ENCODE results near the gene CADM1.

CADM1 gene

DNA sequence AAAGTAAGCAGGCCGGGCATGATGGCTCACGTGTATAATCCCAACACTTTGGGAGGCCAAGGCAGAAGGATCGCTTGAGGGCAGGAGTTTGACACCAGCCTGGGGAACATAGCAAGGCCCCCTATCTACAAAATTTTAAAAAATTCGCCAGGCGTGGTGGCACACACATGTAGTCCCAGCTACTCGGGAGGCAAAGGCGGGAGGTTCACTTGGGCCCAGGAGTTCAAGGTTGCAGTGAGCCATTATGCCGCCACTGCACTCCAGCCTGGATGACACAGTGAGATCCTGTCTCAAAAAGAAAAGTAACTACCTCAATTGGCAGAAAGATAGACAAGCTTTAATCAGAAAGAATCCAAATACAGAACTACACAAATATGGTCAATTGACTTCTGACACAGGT is 31.0 kb downstream of the CADM1 start:
- Mint-ChIP-seq H3K27ac (no peak overlapping the region), H3K4me3 (no peak overlapping the region), H3K4me1 (no peaks in the 10 kb centered on the region), H3K27me3 (peaks cover 8% of the 10 kb centered on the region), H3K9me3 (peaks cover 3 to 9% of the 10 kb centered on the region in 2 donors)
- no peak for DNase-seq
- no peak for ATAC-seq

DNA sequence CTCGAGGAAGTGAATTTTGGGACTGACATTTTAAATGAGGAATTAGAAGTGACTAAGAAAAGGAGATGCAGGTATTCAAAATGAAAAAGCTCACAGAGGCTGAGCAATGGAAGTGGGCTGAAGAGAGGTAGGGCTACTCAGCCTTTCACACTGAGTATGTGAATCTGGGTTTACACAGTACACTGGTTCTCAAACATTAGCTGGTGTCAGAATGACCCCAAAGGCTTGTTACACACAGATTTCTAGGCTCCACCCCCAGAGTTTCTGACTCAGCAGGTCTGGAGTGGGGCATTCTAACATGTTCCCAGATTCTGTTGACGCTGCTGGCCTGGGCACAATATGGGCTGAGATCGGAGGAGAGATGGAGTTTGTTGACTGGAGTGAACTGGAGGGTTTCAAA is 32.8 kb downstream of the CADM1 start:
- Mint-ChIP-seq H3K9me3 (peaks cover 3 to 9% of the 10 kb centered on the region in 2 donors), H3K4me1 (no peaks in the 10 kb centered on the region), H3K27ac (no peak overlapping the region), H3K27me3 (peaks cover 8% of the 10 kb centered on the region), H3K4me3 (no peak overlapping the region)
- ATAC-seq: no peak
- DNase-seq: no peak

DNA sequence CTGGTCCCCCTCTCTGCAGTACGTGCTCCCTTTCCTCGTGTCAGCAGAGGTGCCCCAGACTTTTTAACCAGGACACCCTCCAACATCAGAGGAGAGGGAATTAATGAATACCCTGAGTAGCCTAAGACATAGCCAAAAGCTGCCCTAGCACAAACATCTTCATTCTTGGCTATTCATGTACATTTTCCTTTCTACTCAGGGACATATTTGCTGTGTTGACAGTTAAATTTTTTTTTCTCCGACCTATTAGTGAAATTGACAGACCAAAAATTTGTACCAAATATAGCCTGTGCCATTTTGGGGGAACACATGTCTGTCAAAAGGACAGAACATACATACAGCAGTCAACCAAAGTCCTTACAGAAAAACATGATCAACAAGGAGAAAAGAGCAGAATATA is 33.3 kb downstream of the CADM1 start:
- no peaks in the 10 kb centered on the region for H3K4me1 Mint-ChIP-seq
- ATAC-seq: no peak
- no peak for DNase-seq
- H3K9me3 Mint-ChIP-seq: peaks cover 3 to 9% of the 10 kb centered on the region in 2 donors
- H3K4me3 Mint-ChIP-seq: no peak overlapping the region
- peaks cover 8% of the 10 kb centered on the region for H3K27me3 Mint-ChIP-seq
- no peak overlapping the region for H3K27ac Mint-ChIP-seq

DNA sequence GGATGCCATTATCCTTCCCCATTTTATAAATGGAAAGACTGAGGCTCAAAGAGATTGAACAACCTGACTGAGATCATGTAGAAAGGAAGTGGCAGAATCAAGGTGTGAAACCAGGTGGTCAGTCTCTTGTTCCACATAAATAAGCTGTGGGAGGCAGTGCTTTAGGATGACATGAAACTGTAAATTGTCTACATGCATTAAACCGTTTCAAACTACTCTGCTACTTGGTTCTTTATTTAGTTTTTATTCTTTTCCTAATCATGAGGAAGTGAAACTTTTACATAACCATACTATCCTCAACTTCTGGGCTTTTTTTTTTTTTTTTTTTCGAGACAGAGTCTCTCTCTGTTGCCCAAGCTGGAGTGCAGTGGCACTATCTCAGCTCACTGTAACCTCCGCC is 34.9 kb downstream of the CADM1 start:
- H3K9me3 Mint-ChIP-seq: peaks cover 3 to 9% of the 10 kb centered on the region in 2 donors
- no peak overlapping the region for H3K4me3 Mint-ChIP-seq
- H3K27me3 Mint-ChIP-seq: peaks cover 8% of the 10 kb centered on the region
- no peak overlapping the region for H3K27ac Mint-ChIP-seq
- DNase-seq: no peak
- ATAC-seq: no peak
- H3K4me1 Mint-ChIP-seq: no peaks in the 10 kb centered on the region

DNA sequence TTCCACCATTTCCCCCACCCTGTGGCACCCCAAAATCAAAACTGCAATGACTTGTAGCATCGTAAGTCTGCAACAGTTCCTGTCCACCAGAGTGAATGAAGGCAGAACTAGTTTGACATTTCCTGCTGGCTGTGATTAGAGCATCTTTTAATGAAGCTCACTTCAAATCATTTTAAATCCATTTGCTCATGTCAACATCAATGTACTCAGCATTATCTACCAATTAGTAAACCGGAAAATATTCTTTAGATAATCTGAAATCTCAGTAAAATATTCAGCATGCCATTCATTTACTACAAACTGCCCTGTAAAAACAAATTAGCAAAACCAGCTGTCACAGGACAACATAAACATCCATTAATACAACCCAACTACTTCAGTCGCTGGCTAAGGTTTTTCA is 38.1 kb downstream of the CADM1 start:
- ATAC-seq: no peak
- H3K27ac Mint-ChIP-seq: no peak overlapping the region
- H3K9me3 Mint-ChIP-seq: no peaks in the 10 kb centered on the region
- no peak for DNase-seq
- H3K27me3 Mint-ChIP-seq: no peaks in the 10 kb centered on the region
- H3K4me3 Mint-ChIP-seq: no peak overlapping the region
- no peaks in the 10 kb centered on the region for H3K4me1 Mint-ChIP-seq

DNA sequence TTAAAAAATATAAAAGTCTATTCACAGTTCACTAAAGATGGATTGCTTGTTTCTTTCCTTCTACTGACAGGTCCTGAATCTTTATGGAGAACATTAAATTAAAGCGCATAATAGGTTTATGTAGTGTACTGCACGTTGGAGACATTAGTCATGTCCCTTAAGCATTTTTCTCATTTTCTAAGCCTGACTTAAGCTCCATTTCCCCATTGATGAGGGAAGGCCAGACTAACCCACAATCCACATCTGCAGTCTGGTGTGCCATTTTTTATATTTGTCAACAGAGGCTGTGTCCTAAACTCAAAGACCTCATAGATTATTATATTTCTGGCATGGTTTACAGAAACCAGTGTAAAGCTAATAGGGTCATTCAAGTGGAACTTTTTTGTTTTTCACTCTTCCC is 39.9 kb downstream of the CADM1 start:
- ATAC-seq: no peak
- no peak overlapping the region for H3K27ac Mint-ChIP-seq
- DNase-seq: no peak
- H3K9me3 Mint-ChIP-seq: no peaks in the 10 kb centered on the region
- H3K27me3 Mint-ChIP-seq: no peaks in the 10 kb centered on the region
- H3K4me1 Mint-ChIP-seq: no peaks in the 10 kb centered on the region
- H3K4me3 Mint-ChIP-seq: no peak overlapping the region

DNA sequence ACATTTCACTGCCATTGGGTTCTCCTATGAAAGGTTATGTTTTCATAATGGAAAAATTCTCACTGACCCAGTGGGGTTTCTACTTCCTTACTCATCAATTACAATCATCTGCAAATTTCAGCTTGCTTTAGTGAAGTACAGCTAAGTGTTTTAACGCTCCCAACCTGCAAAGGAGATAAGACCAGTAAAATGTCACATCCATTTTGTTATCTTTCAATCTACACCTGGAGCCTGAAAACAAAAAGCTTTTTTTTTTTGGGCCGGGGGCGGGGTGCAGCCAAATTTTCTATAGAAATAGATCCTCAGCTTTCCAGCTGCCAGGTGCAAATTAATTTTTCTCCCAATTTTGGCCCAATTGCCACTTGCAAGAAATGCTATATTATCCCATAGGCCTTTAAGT is 40.6 kb downstream of the CADM1 start:
- ATAC-seq (no peak), DNase-seq (no peak)
- Mint-ChIP-seq H3K4me1 (no peaks in the 10 kb centered on the region), H3K27ac (no peak overlapping the region), H3K4me3 (no peak overlapping the region), H3K9me3 (no peaks in the 10 kb centered on the region), H3K27me3 (no peaks in the 10 kb centered on the region)

DNA sequence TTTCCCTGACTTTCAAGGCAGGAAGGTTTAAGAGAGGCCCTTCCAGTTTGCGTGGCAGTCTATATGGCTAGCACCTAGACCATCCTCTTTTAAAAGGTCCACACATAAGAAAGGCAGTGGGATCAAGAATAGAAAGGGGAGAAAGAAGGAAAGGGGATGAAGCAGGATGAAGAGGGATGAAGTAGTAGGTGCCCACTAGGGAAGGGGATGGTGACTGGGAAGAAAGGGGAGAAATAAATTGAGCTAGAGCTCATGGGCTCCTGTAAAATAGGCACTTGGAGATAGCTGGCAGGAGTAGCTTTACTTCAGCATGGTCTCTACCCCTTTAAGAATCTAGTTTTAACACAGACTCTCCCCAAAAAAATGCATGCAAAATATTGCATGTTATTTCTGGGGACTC is 41.5 kb downstream of the CADM1 start:
- DNase-seq (no peak), ATAC-seq (no peak)
- Mint-ChIP-seq H3K4me1 (no peaks in the 10 kb centered on the region), H3K9me3 (no peaks in the 10 kb centered on the region), H3K4me3 (no peak overlapping the region), H3K27me3 (no peaks in the 10 kb centered on the region), H3K27ac (no peak overlapping the region)

DNA sequence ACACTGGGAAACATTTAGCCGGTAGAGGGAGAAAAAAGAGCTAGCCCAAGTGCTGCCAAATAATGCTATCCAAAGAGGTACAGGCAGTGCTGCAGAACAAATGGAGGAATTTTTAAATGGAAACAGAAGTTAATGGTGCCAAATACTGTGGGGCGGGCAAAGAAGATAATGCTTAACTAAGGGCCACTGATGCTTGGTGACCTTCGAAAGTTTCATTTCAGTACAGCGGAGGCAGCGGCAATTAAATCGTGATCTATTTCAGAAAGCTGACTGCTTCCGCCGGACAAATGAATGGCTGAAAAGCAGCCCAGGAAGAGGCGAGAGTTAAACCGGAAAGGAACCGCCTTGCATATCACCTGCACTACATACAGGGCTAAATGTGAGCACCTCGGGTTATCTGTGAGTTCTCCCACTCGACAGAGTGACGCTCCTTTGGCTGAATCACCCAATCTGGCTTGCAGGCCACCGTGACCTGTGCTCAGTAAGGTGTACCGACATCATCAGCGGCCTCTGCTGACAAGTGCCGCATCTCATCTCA is 42.1 kb downstream of the CADM1 start:
- no peak for DNase-seq
- no peaks in the 10 kb centered on the region for H3K27me3 Mint-ChIP-seq
- no peak for ATAC-seq

DNA sequence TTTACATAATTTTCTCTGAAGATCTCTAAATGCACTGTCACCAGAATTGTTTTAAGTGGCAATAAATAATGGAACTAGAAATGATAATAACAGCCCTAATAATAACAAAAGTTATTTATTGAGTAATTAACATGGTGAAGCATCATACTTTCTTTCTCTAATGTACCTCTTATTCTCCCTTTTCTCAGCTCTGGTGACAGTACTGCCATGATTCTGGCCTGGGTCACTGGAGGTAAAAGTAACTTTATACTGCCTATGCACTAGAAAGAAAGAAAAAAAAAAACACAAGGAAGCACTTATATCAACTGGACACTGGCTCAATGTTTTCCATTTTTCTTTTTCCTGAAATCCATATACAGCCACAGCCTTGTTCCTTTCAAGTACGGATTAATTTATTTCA is 43.7 kb downstream of the CADM1 start:
- H3K4me3 Mint-ChIP-seq: no peak overlapping the region
- no peaks in the 10 kb centered on the region for H3K4me1 Mint-ChIP-seq
- ATAC-seq (no peak), DNase-seq (no peak)
- no peaks in the 10 kb centered on the region for H3K9me3 Mint-ChIP-seq
- H3K27me3 Mint-ChIP-seq: no peaks in the 10 kb centered on the region
- H3K27ac Mint-ChIP-seq: no peak overlapping the region

More for the DNA sequence above, 42.1 kb downstream of the CADM1 start:
- Mint-ChIP-seq H3K27ac (no peak overlapping the region), H3K4me3 (no peak overlapping the region), H3K9me3 (no peaks in the 10 kb centered on the region), H3K4me1 (no peaks in the 10 kb centered on the region)

DNA sequence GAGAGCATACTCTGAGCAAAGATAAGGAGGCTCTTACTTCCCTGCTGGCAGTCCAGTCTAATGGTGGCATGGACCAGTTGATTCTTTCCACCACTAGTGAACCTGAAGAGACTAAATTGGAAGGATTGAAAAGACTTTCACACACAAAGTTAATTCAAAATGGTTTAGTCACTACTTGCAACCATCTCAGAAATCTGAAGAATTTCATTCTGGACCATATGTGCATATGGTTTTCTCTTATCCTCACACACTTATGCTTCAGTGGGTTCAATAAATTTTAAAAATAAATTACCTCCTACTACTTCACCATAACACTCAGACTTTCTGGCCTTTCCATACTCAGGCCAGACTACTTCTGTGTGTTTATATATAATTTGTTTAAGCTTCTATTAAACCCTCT is 44.7 kb downstream of the CADM1 start:
- no peaks in the 10 kb centered on the region for H3K9me3 Mint-ChIP-seq
- H3K27me3 Mint-ChIP-seq: no peaks in the 10 kb centered on the region
- DNase-seq (no peak), ATAC-seq (no peak)
- no peaks in the 10 kb centered on the region for H3K4me1 Mint-ChIP-seq
- no peak overlapping the region for H3K27ac Mint-ChIP-seq
- H3K4me3 Mint-ChIP-seq: no peak overlapping the region

DNA sequence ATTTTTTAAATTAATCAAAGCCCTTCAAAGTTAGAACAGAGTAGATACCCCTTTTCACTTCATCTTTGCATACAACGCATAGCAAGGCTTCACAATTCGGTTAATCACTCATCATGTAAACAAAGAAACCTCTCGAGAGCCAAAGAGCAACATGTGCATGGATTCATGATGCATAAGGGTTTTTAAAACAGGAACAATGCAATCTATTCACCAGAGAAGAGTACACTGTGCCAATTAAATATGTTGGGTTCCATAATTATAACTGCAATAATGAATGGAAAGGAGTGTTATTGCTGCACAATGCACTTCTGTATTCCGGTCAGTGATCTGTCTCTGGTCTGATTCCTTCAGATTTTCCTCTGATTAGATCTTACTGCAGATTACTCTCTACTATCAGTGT is 45.3 kb downstream of the CADM1 start:
- no peaks in the 10 kb centered on the region for H3K27me3 Mint-ChIP-seq
- no peaks in the 10 kb centered on the region for H3K9me3 Mint-ChIP-seq
- peak overlapping the region in 1 of 2 donors; percentile 34 for H3K27ac Mint-ChIP-seq
- H3K4me1 Mint-ChIP-seq: no peaks in the 10 kb centered on the region
- DNase-seq (no peak), ATAC-seq (no peak)
- no peak overlapping the region for H3K4me3 Mint-ChIP-seq

DNA sequence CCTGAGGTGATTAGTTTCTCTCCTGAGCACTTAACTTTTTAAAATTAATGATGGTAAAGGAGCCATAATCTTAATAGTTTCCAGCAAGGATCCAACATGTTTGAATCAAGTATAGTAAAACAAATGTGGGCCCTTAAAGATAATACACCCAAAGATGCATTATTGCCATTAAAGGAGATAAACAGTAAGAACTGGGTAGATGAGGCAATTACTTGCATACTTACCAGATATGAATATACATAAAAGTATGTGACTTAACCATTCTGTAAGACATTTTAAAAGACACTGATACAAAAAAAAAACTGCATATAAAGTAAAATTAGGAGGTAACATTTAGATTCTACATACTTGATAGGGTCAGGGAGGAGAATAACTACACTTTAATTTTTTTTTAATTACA is 48.2 kb downstream of the CADM1 start:
- Mint-ChIP-seq H3K4me1 (no peaks in the 10 kb centered on the region), H3K27me3 (peaks cover 8% of the 10 kb centered on the region), H3K4me3 (no peak overlapping the region), H3K27ac (no peak overlapping the region), H3K9me3 (no peaks in the 10 kb centered on the region)
- no peak for DNase-seq
- no peak for ATAC-seq

DNA sequence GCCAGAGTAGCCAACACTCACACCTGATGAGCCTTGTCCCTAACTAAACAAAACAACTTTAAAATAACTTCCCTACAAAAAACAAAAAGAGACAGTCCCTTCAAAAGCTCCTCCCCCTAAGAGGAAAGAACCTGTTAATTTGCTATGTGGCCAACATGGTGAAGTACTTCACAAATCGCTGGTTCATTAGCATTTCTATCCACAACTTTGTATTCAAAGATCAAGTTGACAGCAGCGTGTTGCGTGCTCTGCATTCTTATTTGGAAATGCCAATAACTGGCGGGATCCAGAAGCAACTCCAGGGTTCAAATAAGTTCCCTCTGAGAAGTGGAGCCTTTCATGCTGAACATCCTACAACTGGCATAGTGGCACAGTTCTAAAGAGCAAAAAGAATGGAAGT is 48.6 kb downstream of the CADM1 start:
- peaks cover 8% of the 10 kb centered on the region for H3K27me3 Mint-ChIP-seq
- ATAC-seq: no peak
- H3K9me3 Mint-ChIP-seq: no peaks in the 10 kb centered on the region
- no peak for DNase-seq
- H3K27ac Mint-ChIP-seq: no peak overlapping the region
- H3K4me3 Mint-ChIP-seq: no peak overlapping the region
- H3K4me1 Mint-ChIP-seq: no peaks in the 10 kb centered on the region

DNA sequence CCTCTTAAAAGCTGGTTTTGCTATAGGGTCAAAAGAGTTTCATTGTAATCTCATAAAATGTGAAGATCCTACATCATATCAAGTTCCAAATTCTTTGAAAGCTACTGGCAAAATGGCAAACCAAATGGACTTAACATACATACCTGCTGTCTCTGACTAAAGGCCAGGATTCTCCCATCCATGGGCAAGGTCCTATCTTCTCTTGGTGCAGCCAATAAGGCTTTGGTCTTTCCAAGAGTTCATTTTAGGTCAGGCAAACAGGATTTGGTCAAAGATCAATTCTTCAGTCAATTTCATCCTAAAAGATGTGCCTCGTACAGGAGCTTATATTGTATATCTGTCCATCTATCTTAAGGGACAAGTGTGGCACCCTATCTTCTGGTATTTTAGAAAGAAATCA is 49.7 kb downstream of the CADM1 start:
- DNase-seq: no peak
- Mint-ChIP-seq H3K9me3 (peaks cover 5 to 7% of the 10 kb centered on the region in 2 donors), H3K27ac (no peak overlapping the region), H3K4me3 (no peak overlapping the region), H3K4me1 (no peaks in the 10 kb centered on the region), H3K27me3 (peaks cover 8% of the 10 kb centered on the region)
- ATAC-seq: no peak

DNA sequence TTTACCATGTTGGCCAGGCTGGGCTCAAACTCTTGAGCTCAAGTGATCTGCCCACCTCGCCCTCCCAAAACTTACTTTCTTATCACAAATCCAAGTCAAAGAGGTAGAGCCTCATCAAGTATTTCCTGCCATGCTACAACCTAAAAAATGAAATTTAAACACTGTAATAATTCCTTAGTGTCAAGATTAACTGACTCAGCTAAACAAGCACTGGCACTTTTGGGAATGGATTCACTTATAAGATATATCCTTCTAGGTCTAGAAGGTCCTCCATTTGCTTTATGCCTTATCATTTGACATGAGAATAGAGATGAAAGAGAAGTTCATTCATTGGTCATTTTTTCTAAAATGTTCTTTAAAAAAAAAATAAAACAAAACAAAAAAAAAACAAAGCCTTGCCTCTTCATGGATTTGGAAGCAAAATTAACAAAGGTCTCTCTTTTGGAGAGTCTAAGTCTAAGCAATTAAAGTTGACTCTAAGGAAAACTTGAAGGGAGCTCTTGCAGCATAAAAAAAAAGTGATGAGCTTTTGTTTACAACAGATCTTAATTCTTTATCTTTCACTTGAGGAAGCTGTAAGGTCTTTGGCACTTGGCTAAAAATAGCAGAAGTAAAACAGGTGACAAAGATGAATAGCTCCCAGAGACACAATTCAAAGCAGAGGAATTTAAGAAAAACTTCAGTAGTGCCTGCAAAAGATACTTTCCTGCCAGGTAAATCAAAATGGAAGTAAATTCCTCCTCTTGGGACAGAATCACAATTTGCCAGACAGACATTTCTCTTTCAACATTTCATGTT is 50.3 kb downstream of the CADM1 start:
- no peak overlapping the region for H3K4me3 Mint-ChIP-seq
- no peaks in the 10 kb centered on the region for H3K4me1 Mint-ChIP-seq
- peaks cover 5 to 7% of the 10 kb centered on the region in 2 donors for H3K9me3 Mint-ChIP-seq
- H3K27me3 Mint-ChIP-seq: peaks cover 8% of the 10 kb centered on the region
- no peak for DNase-seq
- H3K27ac Mint-ChIP-seq: no peak overlapping the region
- ATAC-seq: no peak

DNA sequence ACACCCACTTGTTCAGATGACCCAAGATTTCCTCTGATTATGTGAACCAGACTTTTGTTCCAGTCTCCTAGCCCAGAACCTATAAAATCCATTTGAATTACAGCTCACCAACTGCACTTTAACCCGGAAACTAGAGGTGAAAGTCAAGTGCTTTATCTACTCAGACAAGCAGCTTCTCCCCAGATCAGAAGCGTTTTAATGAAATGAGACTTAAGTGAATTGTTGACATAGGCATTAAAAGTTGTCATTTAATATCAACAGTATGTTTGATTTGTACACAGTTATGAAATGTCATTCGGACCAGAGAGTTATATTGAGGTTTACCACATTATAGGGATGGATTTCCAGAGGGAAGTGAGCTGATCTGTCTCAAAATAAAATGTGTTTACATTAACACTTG is 52.0 kb downstream of the CADM1 start:
- Mint-ChIP-seq H3K27me3 (peaks cover 8% of the 10 kb centered on the region), H3K4me1 (no peaks in the 10 kb centered on the region), H3K9me3 (peaks cover 13 to 16% of the 10 kb centered on the region in 2 donors), H3K27ac (no peak overlapping the region), H3K4me3 (no peak overlapping the region)
- DNase-seq (no peak), ATAC-seq (no peak)

All from stimulated activated naive CD8-positive, alpha-beta T cell treated with anti-CD3 and anti-CD28 coated beads, Interleukin-15, amount 100 ng/mL, for 72 hours (primary cell).